Liver (tissue), 9 donors: Measurements from ENCODE around the gene SMIM21. TPM values are rescaled to one million over a fixed set of nuclear protein-coding genes. Genes with fewer than 3 reads are reported as not detected.

Experiments
- DNase-seq: peaks from one replicate; pipeline ENCODE4 v3.0.0-alpha.2; 2017; ENCODE audit warnings: low spot score
- H3K27ac ChIP-seq, 2 donors: one replicate each; pipeline ENCODE4 v1.7.0; 2013; ENCODE audit warnings: inconsistent platforms in 2 of 2, low read length in 2 of 2, control low read depth in 1 of 2, low read depth in 1 of 2, mild to moderate bottlenecking in 1 of 2
- H3K27me3 ChIP-seq, 4 donors: one replicate each; pipeline versions ENCODE4 v1.6.1 to v1.7.0; 2013; ENCODE audit warnings: low read length in 3 of 4, inconsistent platforms in 1 of 4, mild to moderate bottlenecking in 1 of 4, moderate library complexity in 1 of 4; ENCODE audit not compliant: control insufficient read depth in 4 of 4, insufficient read depth in 4 of 4
- H3K36me3 ChIP-seq, 4 donors: one replicate each; pipeline versions ENCODE4 v1.6.1 to v1.7.0; 2013; ENCODE audit warnings: low read length in 3 of 4, mild to moderate bottlenecking in 3 of 4, low read depth in 1 of 4, moderate library complexity in 1 of 4; ENCODE audit not compliant: control insufficient read depth in 4 of 4, insufficient read depth in 3 of 4
- H3K4me1 ChIP-seq, 4 donors: one replicate each; pipeline versions ENCODE4 v1.6.1 to v1.7.0; 2013; ENCODE audit warnings: low read length in 3 of 4, mild to moderate bottlenecking in 3 of 4, moderate library complexity in 1 of 4; ENCODE audit not compliant: control insufficient read depth in 4 of 4, insufficient read depth in 4 of 4
- H3K4me3 ChIP-seq, 3 donors: one replicate each; pipeline versions ENCODE4 v1.6.1 to v1.7.0; 2013; ENCODE audit warnings: low read length in 3 of 3, control low read depth in 1 of 3, low read depth in 1 of 3, mild to moderate bottlenecking in 1 of 3
- H3K9ac ChIP-seq, 2 donors: one replicate each; pipeline ENCODE4 v1.7.0; 2013; ENCODE audit warnings: low read length in 2 of 2, mild to moderate bottlenecking in 2 of 2, moderate library complexity in 2 of 2, control low read depth in 1 of 2, low read depth in 1 of 2
- H3K9me3 ChIP-seq, 4 donors: one replicate each; pipeline versions ENCODE4 v1.6.1 to v1.7.0; 2013; ENCODE audit warnings: low read length in 3 of 4; ENCODE audit not compliant: control insufficient read depth in 4 of 4
- EGR1 ChIP-seq, 2 donors: IDR thresholded peaks; 2 replicates each; pipeline ENCODE4 v1.6.1; 2016 to 2018; ENCODE audit warnings: antibody characterized with exemption in 2 of 2, low read depth in 2 of 2
- FOXA1 ChIP-seq: IDR thresholded peaks from 2 replicates; pipeline ENCODE4 v1.6.1; 2016; ENCODE audit warnings: antibody characterized with exemption
- FOXA2 ChIP-seq: IDR thresholded peaks from 2 replicates; pipeline ENCODE4 v1.6.1; 2016; ENCODE audit warnings: antibody characterized with exemption
- GABPA ChIP-seq, 2 donors: IDR thresholded peaks in 1 of 2; conservative IDR thresholded peaks in 1 of 2; 2 replicates each; pipeline ENCODE4 v1.6.1; 2016; ENCODE audit warnings: antibody characterized with exemption in 2 of 2, mild to moderate bottlenecking in 1 of 2, moderate library complexity in 1 of 2
- HNF4A ChIP-seq, 2 donors: conservative IDR thresholded peaks; 2 replicates each; pipeline ENCODE4 v1.6.1; 2016; ENCODE audit warnings: antibody characterized with exemption in 2 of 2, mild to moderate bottlenecking in 2 of 2
- HNF4G ChIP-seq: IDR thresholded peaks from 2 replicates; pipeline ENCODE4 v1.6.1; 2016; ENCODE audit warnings: antibody characterized with exemption
- JUND ChIP-seq, 2 donors: IDR thresholded peaks; 2 replicates each; pipeline ENCODE4 v1.6.1; 2016; ENCODE audit warnings: antibody characterized with exemption in 2 of 2
- NR2F2 ChIP-seq: IDR thresholded peaks from 2 replicates; pipeline ENCODE4 v1.6.1; 2016; ENCODE audit warnings: antibody characterized with exemption
- RAD21 ChIP-seq, 2 donors: IDR thresholded peaks; 2 replicates each; pipeline ENCODE4 v1.6.1; 2016; ENCODE audit warnings: antibody characterized with exemption in 2 of 2, mild to moderate bottlenecking in 2 of 2
- REST ChIP-seq: IDR thresholded peaks from 2 replicates; pipeline ENCODE4 v1.6.1; 2016; ENCODE audit warnings: antibody characterized with exemption, mild to moderate bottlenecking
- RXRA ChIP-seq, 2 donors: IDR thresholded peaks; 2 replicates each; pipeline ENCODE4 v1.6.1; 2017 to 2018; ENCODE audit warnings: antibody characterized with exemption in 2 of 2, mild to moderate bottlenecking in 1 of 2
- SP1 ChIP-seq: IDR thresholded peaks from 2 replicates; pipeline ENCODE4 v1.6.1; 2018; ENCODE audit warnings: antibody characterized with exemption, mild to moderate bottlenecking
- TAF1 ChIP-seq: conservative IDR thresholded peaks from 2 replicates; pipeline ENCODE4 v1.6.1; 2016; ENCODE audit warnings: antibody characterized with exemption, mild to moderate bottlenecking
- YY1 ChIP-seq: IDR thresholded peaks from 2 replicates; pipeline ENCODE4 v1.6.1; 2016; ENCODE audit warnings: antibody characterized with exemption, mild to moderate bottlenecking
- ZBTB33 ChIP-seq: IDR thresholded peaks from 2 replicates; pipeline ENCODE4 v1.6.1; 2016; ENCODE audit warnings: antibody characterized with exemption
- WGBS: extraction: QIAGEN DNeasy Blood & Tissue Kit; methylation state at CpG from one replicate; pipeline ENCODE4 v1.1.7; 2013; 5-methylcytosine and 5-hydroxymethylcytosine counted together
- polyA plus RNA-seq, 2 donors: library from polyadenylated mRNA; stranded (reverse) in 1 of 2; unstranded in 1 of 2; fragments of 200-250 nt in 1 of 2; fragments of >200 nt in 1 of 2; fragmentation: Nextera tagmentation in 1 of 2; extraction: Ambion mirVana in 1 of 2; gene quantifications; one replicate each; pipeline versions ENCODE4 v1.2.1 to v1.2.3, GENCODE V29; 2013 to 2015
- total RNA-seq, 2 donors: library from RNA; depleted of rRNA; stranded (reverse); fragments of >200 nt; gene quantifications; one replicate each; pipeline ENCODE4 v1.2.3, GENCODE V29; 2014
- TF ChIP-seq, protein P1 (sequence below): fragments of 150-350 bp; IDR thresholded peaks from 2 replicates; pipeline ENCODE4 v1.5.1; 2017; ENCODE audit warnings: improper control_type of control experiment, low read depth, low read length; ENCODE audit not compliant: missing input control
- TF ChIP-seq, protein P2 (sequence below): IDR thresholded peaks from 2 replicates; pipeline ENCODE4 v1.6.1; 2016; ENCODE audit warnings: antibody characterized with exemption
- TF ChIP-seq, protein P3 (sequence below): IDR thresholded peaks from 2 replicates; pipeline ENCODE4 v1.6.1; 2016; ENCODE audit warnings: antibody characterized with exemption
- donor health status: healthy.
- donor health status: healthy.
- donor health status: healthy.
- donor health status: healthy.
- donor health status: healthy.

Gene SMIM21
- total and polyA plus RNA-seq, 4 donors = not detected

DNA sequence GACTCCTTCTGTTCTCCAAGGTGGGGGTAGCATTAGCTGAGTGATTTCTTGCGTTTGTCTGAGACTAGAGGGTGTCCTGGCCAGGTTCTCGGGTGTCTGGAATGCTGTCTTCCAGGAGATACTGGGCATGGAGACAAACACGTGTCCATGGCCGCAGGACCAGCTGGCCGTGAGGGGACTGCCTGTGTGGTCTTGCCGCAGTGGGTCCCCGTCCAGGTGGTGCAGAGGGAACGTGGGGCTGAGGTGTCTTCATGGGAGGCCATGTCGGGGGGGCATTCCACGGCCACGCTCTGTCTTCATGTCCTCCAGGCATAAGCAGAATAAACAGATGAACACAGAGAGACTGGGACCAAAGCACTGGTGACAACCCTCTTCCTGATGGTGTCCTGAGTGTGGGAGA is 66.6 kb downstream of the SMIM21 start:
- DNase-seq = no peak
- Histone ChIP-seq H3K27ac (no peak overlapping the region), H3K4me3 (no peak overlapping the region), H3K36me3 (no peaks in the 10 kb centered on the region), H3K9ac (no peak overlapping the region), H3K27me3 (no peaks in the 10 kb centered on the region), H3K4me1 (no peaks in the 10 kb centered on the region), H3K9me3 (no peaks in the 10 kb centered on the region)
- 90% methylated on average over 11 of the region's 11 CpGs for WGBS
- TF ChIP-seq RAD21 (IDR thresholded peaks at IDR 0.05) (no peak), SP1 (no peak), TAF1 (no peak), RXRA (IDR thresholded peaks at IDR 0.05) (no peak), EGR1 (IDR thresholded peaks at IDR 0.05; ENCODE audit: low read depth in 2 of 2) (no peak)
- TF ChIP-seq, protein P1, sequence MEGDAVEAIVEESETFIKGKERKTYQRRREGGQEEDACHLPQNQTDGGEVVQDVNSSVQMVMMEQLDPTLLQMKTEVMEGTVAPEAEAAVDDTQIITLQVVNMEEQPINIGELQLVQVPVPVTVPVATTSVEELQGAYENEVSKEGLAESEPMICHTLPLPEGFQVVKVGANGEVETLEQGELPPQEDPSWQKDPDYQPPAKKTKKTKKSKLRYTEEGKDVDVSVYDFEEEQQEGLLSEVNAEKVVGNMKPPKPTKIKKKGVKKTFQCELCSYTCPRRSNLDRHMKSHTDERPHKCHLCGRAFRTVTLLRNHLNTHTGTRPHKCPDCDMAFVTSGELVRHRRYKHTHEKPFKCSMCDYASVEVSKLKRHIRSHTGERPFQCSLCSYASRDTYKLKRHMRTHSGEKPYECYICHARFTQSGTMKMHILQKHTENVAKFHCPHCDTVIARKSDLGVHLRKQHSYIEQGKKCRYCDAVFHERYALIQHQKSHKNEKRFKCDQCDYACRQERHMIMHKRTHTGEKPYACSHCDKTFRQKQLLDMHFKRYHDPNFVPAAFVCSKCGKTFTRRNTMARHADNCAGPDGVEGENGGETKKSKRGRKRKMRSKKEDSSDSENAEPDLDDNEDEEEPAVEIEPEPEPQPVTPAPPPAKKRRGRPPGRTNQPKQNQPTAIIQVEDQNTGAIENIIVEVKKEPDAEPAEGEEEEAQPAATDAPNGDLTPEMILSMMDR = no peak

GRCh38 chr18:75360215-75360614 is 67.3 kb downstream of the SMIM21 start:
- no peaks in the 10 kb centered on the region for H3K4me1 ChIP-seq
- WGBS = 74% methylated on average over 8 of the region's 8 CpGs
- TF ChIP-seq RAD21 (IDR thresholded peaks at IDR 0.05) (peak in 1 of 2 donors; percentile 19), TAF1 (no peak), HNF4A (conservative IDR thresholded peaks at IDR 0.05) (no peak), REST (no peak), HNF4G (no peak), NR2F2 (peak; percentile 39), RXRA (IDR thresholded peaks at IDR 0.05) (peak in 1 of 2 donors; percentile 26), FOXA1 (no peak), GABPA (IDR thresholded peaks at IDR 0.05 in 1 of 2, conservative IDR thresholded peaks at IDR 0.05 in 1 of 2) (no peak), YY1 (no peak), FOXA2 (no peak), SP1 (no peak), JUND (IDR thresholded peaks at IDR 0.05) (no peak), ZBTB33 (no peak), EGR1 (IDR thresholded peaks at IDR 0.05; ENCODE audit: low read depth in 2 of 2) (no peak)
- TF ChIP-seq, protein P2, sequence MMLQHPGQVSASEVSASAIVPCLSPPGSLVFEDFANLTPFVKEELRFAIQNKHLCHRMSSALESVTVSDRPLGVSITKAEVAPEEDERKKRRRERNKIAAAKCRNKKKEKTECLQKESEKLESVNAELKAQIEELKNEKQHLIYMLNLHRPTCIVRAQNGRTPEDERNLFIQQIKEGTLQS = no peak
- TF ChIP-seq, protein P3, sequence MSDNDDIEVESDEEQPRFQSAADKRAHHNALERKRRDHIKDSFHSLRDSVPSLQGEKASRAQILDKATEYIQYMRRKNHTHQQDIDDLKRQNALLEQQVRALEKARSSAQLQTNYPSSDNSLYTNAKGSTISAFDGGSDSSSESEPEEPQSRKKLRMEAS = no peak
- TF ChIP-seq, protein P1 = no peak
- no peak overlapping the region for H3K4me3 ChIP-seq
- H3K9me3 ChIP-seq = no peaks in the 10 kb centered on the region
- H3K27ac ChIP-seq = no peak overlapping the region
- H3K9ac ChIP-seq = no peak overlapping the region
- H3K27me3 ChIP-seq = no peaks in the 10 kb centered on the region
- no peaks in the 10 kb centered on the region for H3K36me3 ChIP-seq
- DNase-seq = peak; percentile 19
